Measurements from ENCODE around the gene PRRT1B.

Gene PRRT1B

GRCh38 chr9:131516100-131516499 is 29.2 kb upstream of the PRRT1B start:
- no peak for TF ChIP-seq CTCF (IDR thresholded peaks at IDR 0.05; ENCODE audit: control insufficient read depth, extremely low read depth, insufficient read depth)
- DNase-seq (ENCODE audit: low read depth) = no peak
- H3K4me3 ChIP-seq (ENCODE audit: low read depth, low read length) = no peak overlapping the region

- TF ChIP-seq CTCF (IDR thresholded peaks at IDR 0.05; ENCODE audit: control insufficient read depth, extremely low read depth, insufficient read depth) = no peak
- H3K4me3 ChIP-seq (ENCODE audit: low read depth, low read length) = no peak overlapping the region
- no peak for DNase-seq (ENCODE audit: low read depth)
Measured at GRCh38 chr9:131516930-131517329, 28.4 kb upstream of the PRRT1B start.

- no peak for DNase-seq (ENCODE audit: low read depth)
- no peak for TF ChIP-seq CTCF (IDR thresholded peaks at IDR 0.05; ENCODE audit: control insufficient read depth, extremely low read depth, insufficient read depth)
- no peak overlapping the region for H3K4me3 ChIP-seq (ENCODE audit: low read depth, low read length)
Measured at GRCh38 chr9:131517761-131518190, 27.5 kb upstream of the PRRT1B start.

- no peak overlapping the region for H3K4me3 ChIP-seq (ENCODE audit: low read depth, low read length)
- no peak for TF ChIP-seq CTCF (IDR thresholded peaks at IDR 0.05; ENCODE audit: control insufficient read depth, extremely low read depth, insufficient read depth)
- DNase-seq (ENCODE audit: low read depth) = no peak
Measured at GRCh38 chr9:131518553-131518952, 26.8 kb upstream of the PRRT1B start.

- no peak for DNase-seq (ENCODE audit: low read depth)
Measured at GRCh38 chr9:131520503-131520902, 24.8 kb upstream of the PRRT1B start.

GRCh38 chr9:131521203-131521602 is 24.1 kb upstream of the PRRT1B start:
- TF ChIP-seq CTCF (IDR thresholded peaks at IDR 0.05; ENCODE audit: control insufficient read depth, extremely low read depth, insufficient read depth) = no peak
- DNase-seq (ENCODE audit: low read depth) = no peak

More at GRCh38 chr9:131520503-131520902, 24.8 kb upstream of the PRRT1B start:
- no peak overlapping the region for H3K4me3 ChIP-seq (ENCODE audit: low read depth, low read length)
- no peak for TF ChIP-seq CTCF (IDR thresholded peaks at IDR 0.05; ENCODE audit: control insufficient read depth, extremely low read depth, insufficient read depth)

GRCh38 chr9:131521822-131522221 is 23.5 kb upstream of the PRRT1B start:
- H3K4me3 ChIP-seq (ENCODE audit: low read depth, low read length) = no peak overlapping the region
- DNase-seq (ENCODE audit: low read depth) = no peak
- no peak for TF ChIP-seq CTCF (IDR thresholded peaks at IDR 0.05; ENCODE audit: control insufficient read depth, extremely low read depth, insufficient read depth)

More at GRCh38 chr9:131521203-131521602, 24.1 kb upstream of the PRRT1B start:
- no peak overlapping the region for H3K4me3 ChIP-seq (ENCODE audit: low read depth, low read length)

Data from LNCaP clone FGC (cell line).